GM21423 (cell line): ENCODE results near the gene CHMP2B.
"Not testable (repeated sequence)": the region's sequence is repeated elsewhere in the genome, so short reads cannot be mapped to it uniquely, and the experiment has no call there.

Experiments used
- ATAC-seq: cut with Tn5 transposase; IDR thresholded peaks from one replicate; pipeline ENCODE4 v1.9.1; 2021; ENCODE audit warnings: mild to moderate bottlenecking, moderate library complexity; ENCODE audit not compliant: unreplicated experiment

Gene CHMP2B

GRCh38 chr3:87229113-87229512 lies 2.0 kb downstream of the CHMP2B start:
- no peak for ATAC-seq

DNA sequence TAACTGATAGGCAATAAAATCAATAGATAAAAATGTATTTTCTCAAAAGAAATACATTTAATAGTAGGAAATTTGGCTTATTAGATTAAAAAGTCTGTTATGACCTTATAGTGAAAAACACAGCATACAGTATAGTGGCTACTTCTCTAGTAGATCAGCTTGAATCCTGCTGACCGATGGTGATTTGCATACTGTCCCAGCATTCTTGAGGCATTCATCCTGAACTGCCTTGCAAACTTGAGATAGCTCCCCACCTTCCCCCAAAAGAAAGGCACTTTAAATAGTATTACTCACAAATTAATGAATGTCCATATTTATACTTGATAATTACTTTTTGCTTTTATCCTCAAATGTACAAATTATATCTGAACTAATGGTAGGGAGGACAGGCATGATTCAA lies 6.7 kb downstream of the CHMP2B start:
- ATAC-seq, result no peak

DNA sequence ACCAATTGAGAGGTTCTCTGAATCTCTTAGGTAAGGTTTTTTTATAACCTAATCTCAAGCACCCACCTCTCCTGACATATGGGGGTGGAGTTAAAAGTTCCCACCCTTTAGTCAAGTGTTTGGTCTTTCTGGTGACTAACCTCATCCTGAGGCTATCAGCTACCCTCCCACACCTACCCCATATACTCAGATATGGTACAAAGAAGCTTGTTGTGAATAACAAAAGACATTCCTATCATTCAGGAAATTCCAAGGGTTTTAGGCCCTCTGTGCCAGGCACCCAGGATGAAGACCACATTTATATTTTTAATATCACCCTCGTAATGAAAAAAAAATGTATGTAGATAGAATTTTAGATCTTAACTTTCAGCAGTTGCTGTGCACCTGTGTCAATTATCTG lies 9.0 kb downstream of the CHMP2B start:
- ATAC-seq, result no peak

- ATAC-seq, result no peak
Observed at GRCh38 chr3:87246662-87247429, 19.7 kb downstream of the CHMP2B start.

DNA sequence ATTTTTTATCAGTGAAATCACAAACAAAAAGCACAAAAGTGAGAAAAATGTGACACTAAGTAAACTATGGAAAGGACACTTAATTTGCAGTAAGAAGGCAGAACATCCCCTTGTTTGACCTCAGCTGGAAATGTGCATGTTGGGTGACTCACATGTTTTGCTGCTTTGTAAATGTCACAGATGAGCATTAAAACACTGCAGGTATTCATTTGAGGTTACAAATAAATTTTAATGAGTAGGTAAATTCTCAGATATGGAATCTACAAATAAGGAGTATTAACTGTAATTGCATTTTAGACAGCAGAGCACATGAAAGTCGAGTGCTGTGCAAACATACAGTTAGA lies 20.3 kb downstream of the CHMP2B start:
- ATAC-seq, result no peak

GRCh38 chr3:87248231-87248630 lies 21.1 kb downstream of the CHMP2B start:
- ATAC-seq, result not testable (repeated sequence)

DNA sequence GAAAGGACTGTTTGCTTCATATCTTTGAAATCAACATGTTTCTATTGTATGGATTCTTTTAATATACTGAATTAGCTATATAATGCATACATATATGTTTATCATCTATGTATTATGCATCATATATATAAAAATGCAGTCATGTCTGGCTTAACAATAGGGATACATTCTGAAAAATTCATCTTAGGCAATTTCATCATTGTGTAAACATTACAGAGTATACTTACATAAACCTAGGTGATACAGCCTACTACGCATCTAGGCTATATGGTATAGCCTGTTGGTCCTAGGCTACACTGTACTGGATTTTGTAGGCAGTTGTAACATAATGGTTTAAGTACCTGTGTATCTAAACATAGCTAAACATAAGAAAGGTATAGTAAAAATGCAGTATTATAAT lies 21.7 kb downstream of the CHMP2B start:
- no peak for ATAC-seq

DNA sequence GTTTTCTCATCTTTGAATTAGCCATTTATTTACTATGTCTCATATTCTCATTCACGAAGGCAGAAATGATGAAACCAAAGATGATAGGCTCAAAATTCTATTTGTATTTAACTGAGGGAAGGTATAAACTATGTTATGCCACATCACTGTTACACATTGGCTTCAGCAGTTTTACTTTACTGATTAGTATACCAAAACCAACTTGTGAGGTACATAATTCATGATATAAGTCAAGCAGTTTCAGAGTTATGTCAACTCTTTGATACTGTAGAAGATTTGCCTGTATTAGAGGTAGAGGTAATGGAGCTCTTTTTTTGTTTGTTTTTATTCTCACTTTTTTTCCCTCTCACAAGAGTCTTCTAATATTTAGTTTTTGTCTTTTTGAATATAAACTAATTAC lies 22.9 kb downstream of the CHMP2B start:
- no peak for ATAC-seq

GRCh38 chr3:87260270-87260669 lies 33.2 kb downstream of the CHMP2B start:
- peak; percentile 74 for ATAC-seq

DNA sequence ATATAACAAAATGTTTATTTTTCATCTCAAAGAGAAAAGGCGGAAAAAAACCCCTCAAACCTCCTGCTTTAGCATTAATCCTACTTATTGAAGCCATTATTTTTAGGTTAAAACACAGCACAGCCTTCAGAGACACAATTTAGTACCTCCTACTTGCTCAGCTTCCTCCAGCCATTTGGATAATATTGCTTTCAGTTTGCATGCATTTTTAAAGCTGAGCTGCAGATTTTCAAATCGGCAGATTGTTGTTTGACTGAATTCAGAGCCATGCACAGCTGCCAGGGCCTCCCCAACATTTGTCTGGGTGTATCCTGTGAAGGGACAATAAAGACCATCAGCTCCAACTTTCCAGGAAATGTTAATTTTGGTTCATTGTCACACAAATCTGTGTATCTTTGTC lies 34.8 kb downstream of the CHMP2B start:
- no peak for ATAC-seq

DNA sequence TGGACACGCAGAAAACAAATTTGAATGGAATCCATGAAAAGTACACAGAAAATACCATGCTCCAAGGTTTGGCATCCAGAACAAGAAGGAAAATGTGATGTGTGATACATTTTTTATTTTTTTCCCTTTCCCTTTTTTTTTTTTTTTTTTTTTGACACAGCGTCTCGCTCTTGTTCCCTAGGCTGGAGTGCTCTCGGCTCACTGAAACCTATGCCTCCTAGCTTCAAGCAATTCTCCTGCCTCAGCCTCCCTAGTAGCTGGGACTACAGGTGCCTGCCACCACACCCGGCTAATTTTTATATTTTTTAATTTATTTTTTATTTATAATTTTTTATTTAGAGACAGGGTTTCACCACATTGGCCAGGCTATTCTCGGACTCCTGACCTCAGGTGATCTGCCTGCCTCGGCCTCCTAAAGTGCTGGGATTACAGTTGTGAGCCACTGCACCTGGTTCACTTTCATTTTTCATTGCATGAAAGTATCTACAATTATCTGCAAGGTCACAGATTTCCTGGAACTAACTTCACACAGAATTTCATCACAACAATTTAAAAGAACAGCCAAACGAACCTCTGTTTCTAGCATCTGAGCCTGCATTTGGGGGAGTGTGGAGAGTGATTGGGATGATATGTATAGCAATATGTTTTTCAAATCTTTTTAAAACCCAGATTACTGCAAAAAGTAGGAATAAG lies 41.0 kb downstream of the CHMP2B start:
- no peak for ATAC-seq

DNA sequence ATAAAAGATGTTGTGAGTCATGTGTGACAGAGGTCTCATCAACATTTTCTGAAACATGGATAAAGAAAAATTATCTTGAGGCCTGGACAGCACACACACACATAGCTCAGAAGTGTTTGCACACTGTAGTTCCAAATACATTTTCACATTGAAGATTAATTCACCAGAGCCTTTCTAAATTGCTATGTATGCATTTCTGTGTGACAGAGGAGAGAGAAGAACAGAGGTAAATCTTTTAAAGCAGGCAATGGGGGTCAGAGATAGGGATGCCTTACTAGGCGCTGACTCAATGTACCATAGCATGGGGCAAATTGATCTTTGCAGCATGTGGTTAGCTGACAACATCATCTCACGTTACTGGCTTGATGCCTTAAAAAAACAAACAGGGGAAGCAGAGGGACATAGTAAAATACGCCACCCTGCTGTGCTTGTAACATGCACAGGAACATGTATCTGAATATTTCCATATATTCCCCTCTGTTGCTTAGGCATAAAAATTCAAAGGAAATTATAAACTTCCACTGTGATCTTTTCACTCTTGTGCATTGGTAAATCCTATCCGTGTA lies 41.6 kb downstream of the CHMP2B start:
- no peak for ATAC-seq

- ATAC-seq, result no peak
Observed at GRCh38 chr3:87269723-87270122, 42.6 kb downstream of the CHMP2B start.

DNA sequence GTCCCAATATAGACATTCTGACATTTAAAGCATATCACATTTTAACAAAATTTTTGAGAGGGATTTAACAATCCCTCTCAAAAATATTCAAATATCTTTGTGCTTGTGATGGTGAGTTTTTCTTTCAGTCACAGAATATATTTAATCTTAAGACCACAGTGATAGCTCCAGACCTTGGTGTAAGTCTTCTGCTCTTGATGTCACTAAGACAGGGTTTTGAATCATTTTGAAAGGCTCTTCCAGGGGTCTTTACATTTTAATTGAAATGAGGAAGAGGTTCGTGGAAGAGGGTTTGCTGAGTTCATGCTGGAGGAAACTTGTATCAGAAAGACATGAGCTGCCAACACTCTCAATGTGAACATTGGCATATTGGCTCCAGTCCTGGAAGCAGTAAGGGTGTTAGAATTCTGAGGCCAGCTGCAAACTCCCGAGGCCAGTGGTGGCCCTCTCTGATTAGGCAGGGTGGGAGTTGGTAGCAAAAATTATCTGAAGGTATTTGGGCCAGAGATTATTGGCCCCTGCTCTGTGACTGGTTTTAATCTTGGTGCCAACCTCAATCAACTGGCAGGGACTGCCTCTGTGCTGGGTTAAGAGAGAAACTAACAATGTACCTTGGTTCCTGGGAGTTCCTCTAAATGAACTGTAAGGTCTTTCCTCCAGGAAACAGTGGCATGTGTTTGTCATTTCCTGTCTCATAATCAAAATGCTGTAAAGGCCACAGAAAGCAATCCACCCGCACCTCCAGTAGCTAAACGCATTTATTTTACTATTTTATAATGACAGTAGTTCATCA lies 44.0 kb downstream of the CHMP2B start:
- no peak for ATAC-seq

DNA sequence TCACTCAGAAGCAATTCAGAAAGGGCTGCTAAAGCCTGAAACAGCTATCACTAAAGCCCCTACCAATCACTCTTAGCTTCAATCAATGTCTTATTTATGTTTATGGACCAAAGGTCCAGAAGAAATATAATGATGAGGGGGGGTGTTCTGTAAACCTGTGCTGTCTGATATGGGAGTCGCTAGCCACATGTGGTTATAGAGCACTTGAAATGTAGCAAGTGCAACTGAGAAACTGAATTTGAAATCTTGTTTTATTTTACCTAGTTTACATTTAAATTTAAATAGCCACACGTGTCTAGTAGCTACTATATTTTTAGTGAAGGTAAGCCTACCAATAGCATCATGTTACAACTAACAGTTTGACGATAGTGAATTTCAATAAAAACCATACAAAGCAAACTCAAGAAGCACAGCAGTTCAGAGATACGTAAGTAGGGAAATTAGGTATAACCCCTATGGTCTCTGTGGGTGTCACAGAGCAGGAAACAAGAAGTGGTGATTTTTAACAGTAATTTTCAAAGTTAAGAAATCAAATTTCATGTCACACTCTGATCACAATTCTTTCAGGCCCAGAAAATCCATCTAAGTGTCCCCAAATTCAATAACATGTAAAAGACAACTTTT lies 45.7 kb downstream of the CHMP2B start:
- peak; percentile 80 for ATAC-seq

DNA sequence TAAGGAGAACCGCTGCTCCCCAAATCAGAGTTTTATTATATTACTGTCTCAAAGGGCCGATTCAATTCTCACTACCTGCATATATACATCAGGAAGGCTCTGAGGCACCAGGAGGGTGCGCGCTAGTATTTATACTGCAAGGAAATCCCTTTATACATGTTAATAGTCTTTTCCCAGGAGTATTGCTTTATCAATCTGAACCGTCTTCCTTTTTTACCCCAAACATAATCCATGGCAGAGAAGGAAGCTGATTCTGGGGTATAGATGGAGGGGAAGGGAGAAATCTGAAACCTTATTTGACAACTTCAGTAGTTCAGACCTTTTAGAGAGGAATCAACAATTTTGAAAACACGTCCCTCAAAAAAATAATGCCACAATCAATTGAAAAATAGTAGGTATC lies 49.4 kb downstream of the CHMP2B start, which contains the start of gene POU1F1:
POU1F1 (minus strand) TSS at position 101 of the 400 bp plus-strand sequence. CDS start 122 bp downstream, outside the sequence.
- ATAC-seq, result no peak

DNA sequence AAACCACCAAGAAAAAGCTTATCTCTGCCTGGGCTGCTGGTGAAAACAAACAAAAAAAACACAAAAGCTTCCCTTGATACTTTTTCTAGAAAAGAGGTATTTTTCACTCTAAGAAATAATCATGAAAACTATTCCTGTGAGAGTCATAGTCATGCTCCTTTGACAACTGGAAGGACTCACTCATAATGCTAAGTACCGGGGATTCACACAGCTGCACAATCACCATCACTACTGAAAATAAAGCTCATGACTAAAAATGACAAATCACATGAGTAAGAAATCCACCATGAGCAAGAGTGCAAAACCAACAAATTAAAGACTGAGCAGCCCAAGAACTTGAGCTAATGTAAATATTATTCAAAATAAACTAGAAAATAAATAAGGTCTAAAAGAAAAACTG lies 59.9 kb downstream of the CHMP2B start:
- no peak for ATAC-seq

- no peak for ATAC-seq
Observed at GRCh38 chr3:87288446-87288845, 61.3 kb downstream of the CHMP2B start.

GRCh38 chr3:87298111-87298718 lies 71.1 kb downstream of the CHMP2B start:
- peak; percentile 79 for ATAC-seq

DNA sequence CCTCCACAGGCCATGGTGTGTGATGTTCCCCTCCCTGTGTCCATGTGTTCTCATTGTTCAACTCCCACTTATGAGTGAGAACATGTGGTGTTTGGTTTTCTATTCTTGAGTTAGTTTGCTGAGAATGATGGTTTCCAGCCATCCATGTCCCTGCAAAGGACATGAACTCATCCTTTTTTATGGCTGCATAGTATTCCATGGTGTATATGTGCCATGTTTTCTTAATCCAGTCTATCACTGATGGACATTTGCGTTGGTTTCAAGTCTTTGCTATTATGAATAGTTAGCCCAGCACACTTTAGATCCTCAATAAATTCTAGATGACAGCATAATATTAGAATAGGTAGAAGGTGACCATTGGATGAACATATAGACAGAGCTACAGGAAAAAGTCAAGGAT lies 77.9 kb downstream of the CHMP2B start:
- ATAC-seq, result not testable (repeated sequence)
